ENCODE data around the gene TOP1.
"Not testable (repeated sequence)": the region's sequence is repeated elsewhere in the genome, so short reads cannot be mapped to it uniquely, and the experiment has no call there.

The TOP1 gene

GRCh38 chr20:41095110-41095969, 66.7 kb downstream of the TOP1 start:
- peak; percentile 63 for DNase-seq (ENCODE audit: low spot score)

GRCh38 chr20:41098703-41099250, 70.2 kb downstream of the TOP1 start:
- no peak for DNase-seq (ENCODE audit: low spot score)

- DNase-seq (ENCODE audit: low spot score) = no peak
Measured at GRCh38 chr20:41100001-41100480, 71.4 kb downstream of the TOP1 start.

GRCh38 chr20:41101660-41102059, 73.0 kb downstream of the TOP1 start:
- no peak for DNase-seq (ENCODE audit: low spot score)

- no peak for DNase-seq (ENCODE audit: low spot score)
Measured at GRCh38 chr20:41108531-41108930, 79.9 kb downstream of the TOP1 start.

- DNase-seq (ENCODE audit: low spot score) = no peak
Measured at GRCh38 chr20:41110012-41110411, 81.4 kb downstream of the TOP1 start.

GRCh38 chr20:41110930-41111577, 82.4 kb downstream of the TOP1 start:
- DNase-seq (ENCODE audit: low spot score) = no peak

- no peak for DNase-seq (ENCODE audit: low spot score)
Measured at GRCh38 chr20:41111578-41111951, 82.9 kb downstream of the TOP1 start.

- no peak for DNase-seq (ENCODE audit: low spot score)
Measured at GRCh38 chr20:41116282-41116956, 87.8 kb downstream of the TOP1 start.

GRCh38 chr20:41118159-41118558, 89.5 kb downstream of the TOP1 start:
- not testable (repeated sequence) for DNase-seq (ENCODE audit: low spot score)

- DNase-seq (ENCODE audit: low spot score) = no peak
Measured at GRCh38 chr20:41118632-41119031, 90.0 kb downstream of the TOP1 start.

- no peak for DNase-seq (ENCODE audit: low spot score)
Measured at GRCh38 chr20:41119614-41120561, 91.3 kb downstream of the TOP1 start.

GRCh38 chr20:41121399-41121798, 92.8 kb downstream of the TOP1 start:
- DNase-seq (ENCODE audit: low spot score) = no peak

- no peak for DNase-seq (ENCODE audit: low spot score)
Measured at GRCh38 chr20:41123631-41124030, 95.0 kb downstream of the TOP1 start.

GRCh38 chr20:41124451-41125094, 96.0 kb downstream of the TOP1 start:
- DNase-seq (ENCODE audit: low spot score) = no peak

- no peak for DNase-seq (ENCODE audit: low spot score)
Measured at GRCh38 chr20:41125530-41126457, 97.2 kb downstream of the TOP1 start.

GRCh38 chr20:41126719-41127118, 98.1 kb downstream of the TOP1 start:
- DNase-seq (ENCODE audit: low spot score) = no peak

- not testable (repeated sequence) for DNase-seq (ENCODE audit: low spot score)
Measured at GRCh38 chr20:41128317-41128716, 99.7 kb downstream of the TOP1 start.

- DNase-seq (ENCODE audit: low spot score) = no peak
Measured at GRCh38 chr20:41131594-41132387, 103.2 kb downstream of the TOP1 start.

Measured in iPS-NIHi11 (cell line).